ENCODE measurements around the gene HBEGF. TPM values are rescaled to one million over a fixed set of nuclear protein-coding genes. Genes with fewer than 3 reads are reported as not detected.
A peak's percentile ranks its signal among the peaks of the same experiment; 100 is the strongest.

Gene HBEGF
- total RNA-seq, 1 donor from 2014 or later: 22.6 TPM

GRCh38 chr5:140302786-140303639, 43.4 kb downstream of the HBEGF start, which contains the start of gene PFDN1:
TSS of gene PFDN1 (minus strand) at chr5:140303101. CDS start at chr5:140303073, 28 bp downstream.
- H3K4me3 Mint-ChIP-seq (ENCODE audit: unreplicated experiment): peak within 1 kb of the TSS; percentile 97
- H3K27ac Mint-ChIP-seq (ENCODE audit: unreplicated experiment): peak within 1 kb of the TSS; percentile 97
- H3K9me3 Mint-ChIP-seq (ENCODE audit: unreplicated experiment): no peaks in the 10 kb centered on the region
- peak; percentile 89 for DNase-seq (ENCODE audit: low spot score)
- no peaks in the 10 kb centered on the region for H3K36me3 Mint-ChIP-seq (ENCODE audit: low read depth, unreplicated experiment)
- peaks cover 2% of the 10 kb centered on the region for H3K27me3 Mint-ChIP-seq (ENCODE audit: unreplicated experiment)
- no peak for TF ChIP-seq CTCF (IDR thresholded peaks at IDR 0.05; ENCODE audit: unreplicated experiment)
- H3K4me1 Mint-ChIP-seq (ENCODE audit: unreplicated experiment): peaks cover 22% of the 10 kb centered on the region

GRCh38 chr5:140301136-140301535, 45.3 kb downstream of the HBEGF start:
- H3K27ac Mint-ChIP-seq (ENCODE audit: unreplicated experiment): no peak overlapping the region
- no peaks in the 10 kb centered on the region for H3K9me3 Mint-ChIP-seq (ENCODE audit: unreplicated experiment)
- peak overlapping the region; percentile 51 for H3K4me3 Mint-ChIP-seq (ENCODE audit: unreplicated experiment)
- peaks cover 25% of the 10 kb centered on the region for H3K4me1 Mint-ChIP-seq (ENCODE audit: unreplicated experiment)
- no peak for DNase-seq (ENCODE audit: low spot score)
- peaks cover 5% of the 10 kb centered on the region for H3K27me3 Mint-ChIP-seq (ENCODE audit: unreplicated experiment)
- H3K36me3 Mint-ChIP-seq (ENCODE audit: low read depth, unreplicated experiment): no peaks in the 10 kb centered on the region
- no peak for TF ChIP-seq CTCF (IDR thresholded peaks at IDR 0.05; ENCODE audit: unreplicated experiment)

GRCh38 chr5:140299056-140299455, 47.3 kb downstream of the HBEGF start:
- Mint-ChIP-seq H3K27ac (ENCODE audit: unreplicated experiment) (no peak overlapping the region), H3K4me3 (ENCODE audit: unreplicated experiment) (no peak overlapping the region)

GRCh38 chr5:140298183-140298601, 48.2 kb downstream of the HBEGF start:
- peaks cover 5% of the 10 kb centered on the region for H3K27me3 Mint-ChIP-seq (ENCODE audit: unreplicated experiment)
- H3K36me3 Mint-ChIP-seq (ENCODE audit: low read depth, unreplicated experiment): no peaks in the 10 kb centered on the region
- DNase-seq (ENCODE audit: low spot score): no peak
- H3K4me3 Mint-ChIP-seq (ENCODE audit: unreplicated experiment): peak overlapping the region; percentile 52
- H3K27ac Mint-ChIP-seq (ENCODE audit: unreplicated experiment): peak overlapping the region; percentile 10
- H3K9me3 Mint-ChIP-seq (ENCODE audit: unreplicated experiment): no peaks in the 10 kb centered on the region
- no peak for TF ChIP-seq CTCF (IDR thresholded peaks at IDR 0.05; ENCODE audit: unreplicated experiment)
- peaks cover 40% of the 10 kb centered on the region for H3K4me1 Mint-ChIP-seq (ENCODE audit: unreplicated experiment)

More at GRCh38 chr5:140299056-140299455, 47.3 kb downstream of the HBEGF start:
- Mint-ChIP-seq H3K27me3 (ENCODE audit: unreplicated experiment) (peaks cover 5% of the 10 kb centered on the region), H3K4me1 (ENCODE audit: unreplicated experiment) (peaks cover 32% of the 10 kb centered on the region), H3K36me3 (ENCODE audit: low read depth, unreplicated experiment) (no peaks in the 10 kb centered on the region), H3K9me3 (ENCODE audit: unreplicated experiment) (no peaks in the 10 kb centered on the region)
- no peak for TF ChIP-seq CTCF (IDR thresholded peaks at IDR 0.05; ENCODE audit: unreplicated experiment)
- no peak for DNase-seq (ENCODE audit: low spot score)

GRCh38 chr5:140297283-140297682, 49.1 kb downstream of the HBEGF start:
- Mint-ChIP-seq H3K4me1 (ENCODE audit: unreplicated experiment) (peaks cover 40% of the 10 kb centered on the region), H3K9me3 (ENCODE audit: unreplicated experiment) (no peaks in the 10 kb centered on the region), H3K27ac (ENCODE audit: unreplicated experiment) (no peak overlapping the region), H3K4me3 (ENCODE audit: unreplicated experiment) (no peak overlapping the region), H3K27me3 (ENCODE audit: unreplicated experiment) (peaks cover 5% of the 10 kb centered on the region), H3K36me3 (ENCODE audit: low read depth, unreplicated experiment) (no peaks in the 10 kb centered on the region)
- TF ChIP-seq CTCF (IDR thresholded peaks at IDR 0.05; ENCODE audit: unreplicated experiment): no peak
- DNase-seq (ENCODE audit: low spot score): no peak

Data from endothelial cell (in vitro differentiated cells).